ENCODE results near the gene GSTK1.
"Not testable (repeated sequence)": the region's sequence is repeated elsewhere in the genome, so short reads cannot be mapped to it uniquely, and the experiment has no call there.

The GSTK1 gene

DNA sequence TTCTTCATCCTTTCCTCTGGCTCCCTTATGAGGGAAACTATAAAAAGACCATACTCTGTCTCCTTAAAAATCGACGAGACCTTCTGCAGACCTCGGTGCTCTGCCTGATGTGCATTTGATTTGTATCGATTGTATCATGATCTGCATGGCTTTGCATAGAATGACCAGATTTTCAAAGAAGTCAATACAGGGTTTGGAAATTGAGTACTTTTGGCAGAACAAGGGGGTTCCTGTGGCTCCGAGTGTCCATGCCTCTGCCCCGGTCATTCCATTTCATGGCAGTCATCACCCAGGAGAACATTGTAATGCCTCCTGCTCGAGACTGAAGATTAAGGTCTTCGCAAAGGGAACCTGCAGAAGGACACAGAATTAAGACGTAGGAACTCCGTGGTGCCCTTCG, 25.6 kb downstream of the GSTK1 start:
- Histone ChIP-seq H3F3A (ENCODE audit: insufficient read depth, low read length) (no peaks in the 10 kb centered on the region), H3K36me3 (ENCODE audit: insufficient read depth, low read length) (peaks cover 40% of the 10 kb centered on the region), H3K27ac (ENCODE audit: low read depth, low read length, poor library complexity, severe bottlenecking) (peak overlapping the region; percentile 29), H3K9me3 (ENCODE audit: low read length) (no peaks in the 10 kb centered on the region), H3K4me1 (ENCODE audit: insufficient read depth, low read length, severe bottlenecking) (peaks cover 31% of the 10 kb centered on the region), H2AFZ (ENCODE audit: low read length) (no peak overlapping the region), H3K4me3 (ENCODE audit: low read depth, low read length, poor library complexity, severe bottlenecking) (peak overlapping the region; percentile 78), H3K9me2 (ENCODE audit: low read depth, low read length) (no peaks in the 10 kb centered on the region), H4K20me1 (ENCODE audit: insufficient read depth, low read length) (no peaks in the 10 kb centered on the region), H3K9ac (ENCODE audit: low read length) (peak overlapping the region; percentile 83), H3K4me2 (ENCODE audit: low read length) (peak overlapping the region; percentile 88), H3K79me2 (ENCODE audit: insufficient read depth, low read length) (peaks cover 21% of the 10 kb centered on the region), H3K27me3 (ENCODE audit: insufficient read depth, low read length) (no peaks in the 10 kb centered on the region)
- TF ChIP-seq CTCF (IDR thresholded peaks at IDR 0.05; ENCODE audit: low read length) (no peak), EZH2 (IDR thresholded peaks at IDR 0.05; ENCODE audit: borderline replicate concordance, low read length) (no peak)

DNA sequence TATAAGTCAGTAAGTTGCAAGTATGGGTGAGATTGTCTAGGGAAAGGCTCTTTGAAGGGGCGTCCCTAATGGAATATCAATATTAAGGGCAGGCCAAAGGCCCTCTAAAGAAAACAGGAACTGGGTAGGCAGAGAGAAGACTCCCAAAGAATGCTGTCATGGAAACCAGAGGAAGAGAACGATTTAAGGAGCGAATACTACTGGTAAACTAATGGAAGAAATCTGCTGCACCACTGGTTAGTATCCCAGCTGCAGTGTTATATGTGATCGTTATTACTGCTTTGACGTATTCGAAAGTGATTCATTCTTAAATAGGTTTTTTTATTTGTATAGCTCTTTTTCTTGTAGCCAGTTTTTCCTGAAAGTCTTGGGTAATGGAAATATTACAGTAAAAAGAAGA, 26.2 kb downstream of the GSTK1 start:
- Histone ChIP-seq H4K20me1 (ENCODE audit: insufficient read depth, low read length) (no peaks in the 10 kb centered on the region), H3K9me2 (ENCODE audit: low read depth, low read length) (no peaks in the 10 kb centered on the region), H3K36me3 (ENCODE audit: insufficient read depth, low read length) (peaks cover 46% of the 10 kb centered on the region), H3K9ac (ENCODE audit: low read length) (peak overlapping the region; percentile 83), H3K9me3 (ENCODE audit: low read length) (no peaks in the 10 kb centered on the region), H3K4me2 (ENCODE audit: low read length) (peak overlapping the region; percentile 88), H3K4me1 (ENCODE audit: insufficient read depth, low read length, severe bottlenecking) (peaks cover 27% of the 10 kb centered on the region), H3K27ac (ENCODE audit: low read depth, low read length, poor library complexity, severe bottlenecking) (peak overlapping the region; percentile 29), H3K79me2 (ENCODE audit: insufficient read depth, low read length) (peaks cover 21% of the 10 kb centered on the region), H2AFZ (ENCODE audit: low read length) (no peak overlapping the region), H3K4me3 (ENCODE audit: low read depth, low read length, poor library complexity, severe bottlenecking) (peak overlapping the region; percentile 78), H3F3A (ENCODE audit: insufficient read depth, low read length) (no peaks in the 10 kb centered on the region), H3K27me3 (ENCODE audit: insufficient read depth, low read length) (no peaks in the 10 kb centered on the region)
- TF ChIP-seq CTCF (IDR thresholded peaks at IDR 0.05; ENCODE audit: low read length), result no peak
- TF ChIP-seq EZH2 (IDR thresholded peaks at IDR 0.05; ENCODE audit: borderline replicate concordance, low read length), result no peak

DNA sequence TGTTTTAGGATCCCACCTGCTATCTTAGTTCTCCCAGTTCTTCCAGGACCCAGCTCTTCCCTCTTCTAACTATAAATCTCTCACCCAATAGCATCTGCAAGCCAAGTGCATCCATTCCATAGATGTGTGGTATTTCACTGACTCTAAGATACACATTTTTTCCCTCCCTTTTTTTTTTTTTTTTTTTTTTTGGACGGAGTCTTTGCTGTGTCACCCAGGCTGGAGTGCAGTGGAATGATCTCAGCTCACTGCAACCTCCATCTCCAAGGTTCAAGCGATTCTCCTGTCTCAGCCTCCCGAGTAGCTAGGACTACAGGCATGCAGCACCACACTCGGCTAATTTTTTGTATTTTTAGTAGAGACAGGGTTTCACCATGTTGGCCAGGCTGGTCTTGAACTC, 26.6 kb downstream of the GSTK1 start:
- H4K20me1 ChIP-seq (ENCODE audit: insufficient read depth, low read length); H3K9me2 ChIP-seq (ENCODE audit: low read depth, low read length); H3F3A ChIP-seq (ENCODE audit: insufficient read depth, low read length); H2AFZ ChIP-seq (ENCODE audit: low read length); H3K27me3 ChIP-seq (ENCODE audit: insufficient read depth, low read length); H3K9me3 ChIP-seq (ENCODE audit: low read length): not testable (repeated sequence)
- peaks cover 51% of the 10 kb centered on the region for H3K36me3 ChIP-seq (ENCODE audit: insufficient read depth, low read length)
- peak overlapping the region; percentile 83 for H3K9ac ChIP-seq (ENCODE audit: low read length)
- H3K79me2 ChIP-seq (ENCODE audit: insufficient read depth, low read length), result peaks cover 21% of the 10 kb centered on the region
- H3K4me2 ChIP-seq (ENCODE audit: low read length), result peak overlapping the region; percentile 88
- H3K4me1 ChIP-seq (ENCODE audit: insufficient read depth, low read length, severe bottlenecking), result peaks cover 27% of the 10 kb centered on the region
- peak overlapping the region; percentile 78 for H3K4me3 ChIP-seq (ENCODE audit: low read depth, low read length, poor library complexity, severe bottlenecking)
- peak overlapping the region; percentile 5 for H3K27ac ChIP-seq (ENCODE audit: low read depth, low read length, poor library complexity, severe bottlenecking)

DNA sequence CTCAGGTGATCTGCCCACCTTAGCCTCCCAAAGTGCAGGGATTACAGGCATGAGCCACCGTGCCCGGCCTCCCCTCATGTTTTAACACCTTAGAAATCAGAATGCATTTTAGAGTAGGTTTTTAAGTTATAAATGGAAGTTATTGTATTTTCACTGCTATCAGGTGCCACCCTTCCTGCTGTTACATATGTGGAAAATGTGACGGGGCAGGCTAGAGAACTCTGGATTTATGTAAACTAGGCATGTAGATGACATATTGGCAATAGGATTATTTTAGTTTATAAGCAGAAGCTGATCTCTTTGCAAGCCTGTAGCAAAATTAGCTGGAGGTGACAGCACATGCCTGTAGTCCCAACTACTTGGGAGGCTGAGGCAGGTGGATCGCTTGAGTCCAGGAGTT, 27.1 kb downstream of the GSTK1 start:
- Histone ChIP-seq H3K9me3 (ENCODE audit: low read length) (no peaks in the 10 kb centered on the region), H2AFZ (ENCODE audit: low read length) (no peak overlapping the region), H3K9ac (ENCODE audit: low read length) (peak overlapping the region; percentile 2; the same call in 1 of the 2 replicates), H3K27ac (ENCODE audit: low read depth, low read length, poor library complexity, severe bottlenecking) (no peak overlapping the region), H3K4me2 (ENCODE audit: low read length) (peak overlapping the region; percentile 88), H3K9me2 (ENCODE audit: low read depth, low read length) (no peaks in the 10 kb centered on the region), H3K79me2 (ENCODE audit: insufficient read depth, low read length) (peaks cover 21% of the 10 kb centered on the region), H3K36me3 (ENCODE audit: insufficient read depth, low read length) (peaks cover 55% of the 10 kb centered on the region), H4K20me1 (ENCODE audit: insufficient read depth, low read length) (no peaks in the 10 kb centered on the region), H3F3A (ENCODE audit: insufficient read depth, low read length) (no peaks in the 10 kb centered on the region), H3K4me3 (ENCODE audit: low read depth, low read length, poor library complexity, severe bottlenecking) (peak overlapping the region; percentile 78), H3K27me3 (ENCODE audit: insufficient read depth, low read length) (no peaks in the 10 kb centered on the region), H3K4me1 (ENCODE audit: insufficient read depth, low read length, severe bottlenecking) (peaks cover 27% of the 10 kb centered on the region)
- TF ChIP-seq EZH2 (IDR thresholded peaks at IDR 0.05; ENCODE audit: borderline replicate concordance, low read length), result no peak
- TF ChIP-seq CTCF (IDR thresholded peaks at IDR 0.05; ENCODE audit: low read length), result no peak

All from OCI-LY1 (cell line).